Measurements from ENCODE around the gene LEPR. TPM values are rescaled to one million over a fixed set of nuclear protein-coding genes. Genes with fewer than 3 reads are reported as not detected.

LEPR gene
- total RNA-seq, 1 experiment from 2014 or later: 1.9 TPM

DNA sequence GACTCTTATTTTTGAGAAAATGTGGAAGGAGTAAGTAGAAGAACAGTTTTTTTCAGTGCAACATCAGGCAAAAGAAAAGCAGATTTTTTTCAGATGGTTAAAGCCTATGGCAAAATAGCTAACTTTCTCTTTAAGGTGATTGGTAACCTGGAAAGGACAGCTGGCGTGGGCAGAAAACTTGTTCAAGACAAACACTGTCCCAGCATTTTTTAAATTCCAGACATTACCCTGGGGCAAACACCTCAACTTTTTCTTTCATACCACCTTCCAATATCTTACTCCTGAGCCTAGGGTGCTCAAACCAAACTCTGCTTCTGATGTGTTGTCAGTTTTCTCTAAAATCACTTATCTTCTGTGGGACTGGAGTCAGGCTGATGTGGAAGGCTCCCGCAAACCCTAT, 2.7 kb upstream of the LEPR start:
- peak overlapping the region; percentile 82 for H3K27ac Mint-ChIP-seq (ENCODE audit: unreplicated experiment)
- POLR2A ChIA-PET: no interaction called here

DNA sequence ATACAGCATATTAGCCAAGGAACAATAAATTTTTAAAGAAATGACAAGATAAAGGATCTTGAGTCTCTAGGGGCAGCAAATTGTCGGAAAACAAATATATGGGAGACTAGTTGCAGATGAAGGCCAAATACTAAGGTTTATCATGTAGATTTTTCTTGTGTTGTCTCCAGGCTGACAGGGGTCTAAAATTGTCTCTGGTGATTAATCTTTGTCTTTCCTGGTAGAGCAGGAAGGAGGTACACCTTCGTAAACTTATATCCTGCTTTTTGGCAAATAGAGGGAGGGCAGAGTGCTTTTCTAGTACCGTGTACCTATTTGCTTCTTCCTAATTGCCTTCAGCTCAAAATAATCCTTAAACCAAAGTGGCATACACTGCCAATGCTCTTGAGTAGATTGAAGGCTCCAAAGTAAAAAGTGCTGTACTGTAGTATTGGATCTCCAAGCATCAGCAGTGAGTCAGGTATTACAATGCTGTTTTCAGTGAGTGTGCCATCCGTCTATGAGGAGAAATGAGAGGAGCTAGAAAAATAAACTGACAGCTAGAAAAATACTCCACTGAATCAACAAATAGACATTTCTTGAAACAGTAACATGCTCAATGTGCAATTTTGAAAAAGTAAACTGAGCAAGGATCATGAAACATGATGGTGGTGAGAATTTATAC, 1.8 kb upstream of the LEPR start:
- H3K36me3 ChIP-seq (ENCODE audit: control insufficient read depth, insufficient read depth, low read length): no peaks in the 10 kb centered on the region
- no peaks in the 10 kb centered on the region for H3K9me3 ChIP-seq
- no peak overlapping the region; the same call in 1 of the 2 replicates for H3K4me3 ChIP-seq (ENCODE audit: low read depth, low read length)
- H3K4me1 ChIP-seq: peaks cover 26% of the 10 kb centered on the region
- no peaks in the 10 kb centered on the region for H3K27me3 Mint-ChIP-seq (ENCODE audit: insufficient read depth, unreplicated experiment)
- TF ChIP-seq, protein P1, sequence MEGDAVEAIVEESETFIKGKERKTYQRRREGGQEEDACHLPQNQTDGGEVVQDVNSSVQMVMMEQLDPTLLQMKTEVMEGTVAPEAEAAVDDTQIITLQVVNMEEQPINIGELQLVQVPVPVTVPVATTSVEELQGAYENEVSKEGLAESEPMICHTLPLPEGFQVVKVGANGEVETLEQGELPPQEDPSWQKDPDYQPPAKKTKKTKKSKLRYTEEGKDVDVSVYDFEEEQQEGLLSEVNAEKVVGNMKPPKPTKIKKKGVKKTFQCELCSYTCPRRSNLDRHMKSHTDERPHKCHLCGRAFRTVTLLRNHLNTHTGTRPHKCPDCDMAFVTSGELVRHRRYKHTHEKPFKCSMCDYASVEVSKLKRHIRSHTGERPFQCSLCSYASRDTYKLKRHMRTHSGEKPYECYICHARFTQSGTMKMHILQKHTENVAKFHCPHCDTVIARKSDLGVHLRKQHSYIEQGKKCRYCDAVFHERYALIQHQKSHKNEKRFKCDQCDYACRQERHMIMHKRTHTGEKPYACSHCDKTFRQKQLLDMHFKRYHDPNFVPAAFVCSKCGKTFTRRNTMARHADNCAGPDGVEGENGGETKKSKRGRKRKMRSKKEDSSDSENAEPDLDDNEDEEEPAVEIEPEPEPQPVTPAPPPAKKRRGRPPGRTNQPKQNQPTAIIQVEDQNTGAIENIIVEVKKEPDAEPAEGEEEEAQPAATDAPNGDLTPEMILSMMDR (IDR thresholded peaks at IDR 0.05; ENCODE audit: insufficient read depth in 1 of 2, low read depth in 1 of 2, low read length in 1 of 2, severe bottlenecking in 1 of 2, unreplicated experiment in 1 of 2): no peak
- H3K4me3 Mint-ChIP-seq (ENCODE audit: unreplicated experiment): no peak overlapping the region
- H3K27ac Mint-ChIP-seq (ENCODE audit: unreplicated experiment): peak overlapping the region; percentile 82
- H3K4me1 Mint-ChIP-seq (ENCODE audit: low read depth, unreplicated experiment): peaks cover 25% of the 10 kb centered on the region
- CTCF ChIA-PET: no interaction called here
- peaks cover 8% of the 10 kb centered on the region for H3K36me3 Mint-ChIP-seq (ENCODE audit: insufficient read depth, unreplicated experiment)
- intact Hi-C loops (cut with micrococcal nuclease; ENCODE audit: unreplicated experiment): no loop called here
- H3K9me3 Mint-ChIP-seq (ENCODE audit: unreplicated experiment): no peaks in the 10 kb centered on the region
- POLR2A ChIA-PET: interaction anchor here (1.7 kb wide), 1 partner anchor 109 kb away, joined by 7 read pairs; the partner anchor contains the start of gene DNAJC6
- DNase-seq: no peak
- no TSS peak for BruUV-seq (replicated peaks)
- no peaks in the 10 kb centered on the region for H3K27me3 ChIP-seq (replicated peaks; ENCODE audit: control insufficient read depth, insufficient read depth, low read length)

More for the DNA sequence above, 2.7 kb upstream of the LEPR start:
- no peaks in the 10 kb centered on the region for H3K27me3 ChIP-seq (replicated peaks; ENCODE audit: control insufficient read depth, insufficient read depth, low read length)
- Mint-ChIP-seq H3K27me3 (ENCODE audit: insufficient read depth, unreplicated experiment) (no peaks in the 10 kb centered on the region), H3K4me1 (ENCODE audit: low read depth, unreplicated experiment) (peaks cover 27% of the 10 kb centered on the region), H3K36me3 (ENCODE audit: insufficient read depth, unreplicated experiment) (peaks cover 8% of the 10 kb centered on the region), H3K9me3 (ENCODE audit: unreplicated experiment) (no peaks in the 10 kb centered on the region), H3K4me3 (ENCODE audit: unreplicated experiment) (peak overlapping the region; percentile 55)
- H3K4me1 ChIP-seq: peaks cover 30% of the 10 kb centered on the region
- no peaks in the 10 kb centered on the region for H3K36me3 ChIP-seq (ENCODE audit: control insufficient read depth, insufficient read depth, low read length)
- no TSS peak for BruUV-seq (replicated peaks)
- no peak overlapping the region for H3K4me3 ChIP-seq (ENCODE audit: low read depth, low read length)
- TF ChIP-seq, protein P1 (IDR thresholded peaks at IDR 0.05; ENCODE audit: insufficient read depth in 1 of 2, low read depth in 1 of 2, low read length in 1 of 2, severe bottlenecking in 1 of 2, unreplicated experiment in 1 of 2): no peak
- CTCF ChIA-PET: no interaction called here
- no peaks in the 10 kb centered on the region for H3K9me3 ChIP-seq
- intact Hi-C loops (cut with micrococcal nuclease; ENCODE audit: unreplicated experiment): no loop called here
- peak; percentile 39 for DNase-seq

DNA sequence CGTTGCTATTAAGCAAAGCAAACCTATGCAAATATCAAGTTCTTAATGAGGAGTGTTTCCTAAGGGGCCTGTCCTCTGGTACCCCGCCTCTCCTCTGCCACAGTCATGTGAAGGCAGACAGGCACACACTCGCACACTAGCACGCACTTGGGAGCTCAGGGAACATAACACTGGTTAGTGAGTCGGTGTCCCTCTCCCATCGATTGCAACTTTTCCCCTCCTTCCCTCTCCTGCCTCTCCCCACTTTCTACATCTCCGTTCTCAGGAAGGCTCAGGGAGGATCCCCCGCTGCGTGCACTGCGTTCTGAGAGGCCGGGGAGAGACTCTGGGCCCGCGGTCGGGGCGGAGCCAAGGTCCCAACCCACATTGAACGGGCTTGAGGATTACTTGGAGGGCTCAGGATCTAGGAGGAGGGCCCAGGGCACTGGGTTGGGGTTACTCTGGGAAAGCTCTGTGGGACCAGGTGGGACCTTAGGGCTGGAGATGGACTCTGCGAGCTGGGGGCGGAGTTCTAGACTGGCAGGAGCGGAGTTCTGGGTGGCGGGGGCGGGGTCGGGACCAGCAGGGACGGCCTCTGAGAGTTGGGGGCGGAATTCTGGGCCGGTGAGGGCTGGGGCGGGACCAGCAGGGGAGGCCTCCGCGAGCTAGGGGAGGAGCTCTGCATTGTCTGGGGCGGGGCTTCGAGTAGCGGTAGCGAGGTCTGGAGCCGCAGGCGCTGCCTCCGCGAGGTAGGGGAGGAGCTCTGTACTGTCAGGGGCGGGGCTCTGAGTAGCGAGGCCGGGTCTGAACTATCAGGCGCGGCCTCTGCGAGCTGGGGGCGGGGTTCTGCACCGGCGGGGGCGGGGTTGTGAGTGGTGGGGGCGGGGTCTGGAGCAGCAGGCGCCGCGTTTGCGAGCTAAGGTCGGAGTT, 533 bp upstream of the LEPR start:
- H3K27me3 ChIP-seq (replicated peaks; ENCODE audit: control insufficient read depth, insufficient read depth, low read length): no peaks in the 10 kb centered on the region
- no peak overlapping the region for H3K4me3 Mint-ChIP-seq (ENCODE audit: unreplicated experiment)
- no peaks in the 10 kb centered on the region for H3K36me3 ChIP-seq (ENCODE audit: control insufficient read depth, insufficient read depth, low read length)
- ChIA-PET POLR2A (interaction anchor here (0.5 to 1.7 kb wide), 12 partner anchors 81 to 468 kb away, joined by 3 to 7 read pairs (median 4); partner anchors contain the start of gene DNAJC6), CTCF (interaction anchor here (0.6 to 1.4 kb wide), 9 partner anchors 15 to 269 kb away, joined by 3 to 11 read pairs (median 5); partner anchors contain the start of gene DNAJC6)
- H3K9me3 ChIP-seq: no peaks in the 10 kb centered on the region
- peaks cover 31% of the 10 kb centered on the region for H3K4me1 ChIP-seq
- peaks cover 8% of the 10 kb centered on the region for H3K36me3 Mint-ChIP-seq (ENCODE audit: insufficient read depth, unreplicated experiment)
- H3K4me3 ChIP-seq (ENCODE audit: low read depth, low read length): peak overlapping the region; percentile 86
- intact Hi-C loops (cut with micrococcal nuclease; ENCODE audit: unreplicated experiment): loop anchor here (1.0 to 5.0 kb wide), 4 partner anchors 47 to 358 kb away; partner anchors contain the start of gene DNAJC6
- H3K27ac Mint-ChIP-seq (ENCODE audit: unreplicated experiment): peak overlapping the region; percentile 82
- TF ChIP-seq, protein P1 (IDR thresholded peaks at IDR 0.05; ENCODE audit: insufficient read depth in 1 of 2, low read depth in 1 of 2, low read length in 1 of 2, severe bottlenecking in 1 of 2, unreplicated experiment in 1 of 2): no peak
- DNase-seq: peak; percentile 96 to 97
- BruUV-seq (replicated peaks): no TSS peak
- no peaks in the 10 kb centered on the region for H3K27me3 Mint-ChIP-seq (ENCODE audit: insufficient read depth, unreplicated experiment)
- no peaks in the 10 kb centered on the region for H3K9me3 Mint-ChIP-seq (ENCODE audit: unreplicated experiment)
- peaks cover 25% of the 10 kb centered on the region for H3K4me1 Mint-ChIP-seq (ENCODE audit: low read depth, unreplicated experiment)
